Embryonic facial prominence (tissue), 1 donor: ENCODE results near the gene F2R.
"Not testable (repeated sequence)": the region's sequence is repeated elsewhere in the genome, so short reads cannot be mapped to it uniquely, and the experiment has no call there.

ENCODE experiments used
- DNase-seq: peaks from one replicate; pipeline ENCODE4 v3.0.0-alpha.2; 2016; ENCODE audit errors: extremely low spot score

The F2R gene

GRCh38 chr5:76715736-76716455, at the start of gene F2R:
F2R (plus strand) TSS chr5:76716126; CDS start chr5:76716308, 182 bp downstream.
- DNase-seq, result peak; percentile 43

- DNase-seq, result no peak
Observed at GRCh38 chr5:76667495-76667894, 48.4 kb upstream of the F2R start.

GRCh38 chr5:76669245-76669644, 46.7 kb upstream of the F2R start:
- DNase-seq, result no peak

GRCh38 chr5:76670508-76670907, 45.4 kb upstream of the F2R start:
- no peak for DNase-seq

GRCh38 chr5:76672242-76672641, 43.7 kb upstream of the F2R start:
- DNase-seq, result no peak

- no peak for DNase-seq
Observed at GRCh38 chr5:76673125-76673524, 42.8 kb upstream of the F2R start.

GRCh38 chr5:76674330-76675066, 41.4 kb upstream of the F2R start:
- no peak for DNase-seq

- DNase-seq, result no peak
Observed at GRCh38 chr5:76675364-76675763, 40.6 kb upstream of the F2R start.

GRCh38 chr5:76677849-76678472, 38.0 kb upstream of the F2R start:
- no peak for DNase-seq

GRCh38 chr5:76679231-76679630, 36.7 kb upstream of the F2R start:
- DNase-seq, result no peak

GRCh38 chr5:76680826-76681225, 35.1 kb upstream of the F2R start:
- not testable (repeated sequence) for DNase-seq

- no peak for DNase-seq
Observed at GRCh38 chr5:76681287-76681686, 34.6 kb upstream of the F2R start.

GRCh38 chr5:76682387-76682786, 33.5 kb upstream of the F2R start:
- no peak for DNase-seq

- DNase-seq, result no peak
Observed at GRCh38 chr5:76683816-76684731, 31.9 kb upstream of the F2R start.

GRCh38 chr5:76684756-76685519, 31.0 kb upstream of the F2R start:
- no peak for DNase-seq

GRCh38 chr5:76685704-76686103, 30.2 kb upstream of the F2R start:
- no peak for DNase-seq

- no peak for DNase-seq
Observed at GRCh38 chr5:76688212-76688611, 27.7 kb upstream of the F2R start.

- DNase-seq, result no peak
Observed at GRCh38 chr5:76688836-76689235, 27.1 kb upstream of the F2R start.

- peak; percentile 41 for DNase-seq
Observed at GRCh38 chr5:76689321-76690036, 26.4 kb upstream of the F2R start.

- DNase-seq, result no peak
Observed at GRCh38 chr5:76690037-76690679, 25.8 kb upstream of the F2R start.
